ENCODE measurements around the gene OSBPL10. TPM values are rescaled to one million over a fixed set of nuclear protein-coding genes. Genes with fewer than 3 reads are reported as not detected.
"Not testable (repeated sequence)": the region's sequence is repeated elsewhere in the genome, so short reads cannot be mapped to it uniquely, and the experiment has no call there.

Gene OSBPL10
- total RNA-seq, 2 experiments from 2014 or later = 0.26 to 2.3 TPM

DNA sequence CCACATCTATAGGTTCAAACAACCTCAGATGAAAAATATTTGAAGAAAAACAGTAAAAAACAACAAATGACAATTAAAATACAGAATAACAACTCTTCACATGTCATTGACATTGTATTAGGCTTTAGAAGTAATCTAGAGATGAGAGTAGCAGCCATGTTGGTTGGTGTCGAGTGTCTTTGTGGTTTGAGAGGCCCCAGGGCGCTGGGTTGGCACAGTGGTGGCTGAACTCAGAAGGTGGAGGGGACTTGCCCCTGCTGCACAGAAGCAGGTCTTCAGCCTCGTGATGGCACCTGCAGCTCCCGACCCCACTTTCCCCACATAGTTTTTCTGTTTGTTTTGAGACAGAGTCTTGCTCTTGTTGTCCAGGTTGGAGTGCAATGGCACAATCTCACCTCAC is 187.2 kb downstream of the OSBPL10 start:
- Mint-ChIP-seq H3K27me3 (peaks cover 5% of the 10 kb centered on the region), H3K4me1 (no peaks in the 10 kb centered on the region), H3K27ac (no peak overlapping the region), H3K36me3 (no peaks in the 10 kb centered on the region), H3K4me3 (no peak overlapping the region), H3K9me3 (ENCODE audit: low read depth) (no peaks in the 10 kb centered on the region)
- DNase-seq (no peak), ATAC-seq (no peak)
- CTCF ChIA-PET = no interaction called here

DNA sequence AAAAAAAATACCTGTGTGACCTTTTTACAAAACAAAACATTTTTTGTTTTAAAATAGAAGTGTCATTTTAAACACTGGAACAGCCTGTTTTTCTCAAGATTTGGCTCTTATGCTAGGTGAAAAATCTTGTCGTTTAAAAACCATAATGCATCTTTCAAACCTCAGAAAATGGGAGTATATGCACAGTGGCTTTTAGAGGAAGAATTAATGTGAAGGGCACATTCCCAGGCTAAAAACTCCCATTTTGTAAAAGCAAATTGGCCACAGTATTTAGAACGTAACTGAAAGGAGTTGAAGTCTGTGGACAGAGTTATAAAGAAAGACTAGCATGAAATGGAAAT is 190.0 kb downstream of the OSBPL10 start:
- Mint-ChIP-seq H3K27me3 (peaks cover 8% of the 10 kb centered on the region), H3K4me1 (no peaks in the 10 kb centered on the region), H3K27ac (no peak overlapping the region), H3K9me3 (ENCODE audit: low read depth) (no peaks in the 10 kb centered on the region), H3K4me3 (no peak overlapping the region), H3K36me3 (no peaks in the 10 kb centered on the region)
- no peak for DNase-seq
- CTCF ChIA-PET = no interaction called here
- no peak for ATAC-seq

DNA sequence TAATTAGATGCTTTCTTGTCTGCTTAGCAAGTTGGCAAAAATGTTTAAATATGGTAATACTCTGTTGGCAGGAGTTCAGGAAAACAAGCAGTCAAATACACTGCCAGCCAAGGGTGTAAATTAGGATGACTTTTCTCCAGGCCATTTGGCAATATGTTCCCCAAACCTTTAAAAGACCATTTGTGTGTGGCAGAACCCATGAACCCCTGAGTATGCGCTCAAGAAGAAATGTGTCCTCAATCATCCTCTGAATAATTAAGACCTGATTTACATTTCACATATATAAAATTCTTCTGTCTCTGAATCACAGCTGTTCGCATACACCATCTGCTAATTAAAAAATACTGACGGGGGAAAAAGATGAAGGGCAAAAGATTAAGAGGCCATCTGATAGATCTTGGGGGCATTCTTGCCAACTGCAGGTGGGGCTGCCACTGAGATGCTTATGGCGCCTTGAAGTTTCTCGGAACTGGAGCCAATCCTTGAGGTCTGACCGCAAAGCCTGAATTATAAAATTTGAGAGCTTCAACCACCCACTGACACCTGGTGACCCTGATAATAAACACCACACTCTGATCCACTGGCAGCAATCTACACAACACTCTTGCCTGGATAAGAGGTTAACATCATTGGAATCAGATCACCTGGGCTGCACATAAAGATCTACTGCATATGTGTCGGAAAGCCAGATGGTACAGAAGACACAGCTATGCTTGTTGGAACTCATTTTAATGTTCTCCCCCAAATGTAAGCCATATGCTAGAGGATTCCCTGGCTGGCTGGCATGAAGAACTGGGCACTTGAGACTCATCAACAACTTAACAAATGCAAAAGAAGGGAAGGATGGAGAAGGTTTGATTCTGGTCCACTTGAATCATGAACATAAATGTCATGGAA is 190.6 kb downstream of the OSBPL10 start:
- H3K36me3 Mint-ChIP-seq = no peaks in the 10 kb centered on the region

DNA sequence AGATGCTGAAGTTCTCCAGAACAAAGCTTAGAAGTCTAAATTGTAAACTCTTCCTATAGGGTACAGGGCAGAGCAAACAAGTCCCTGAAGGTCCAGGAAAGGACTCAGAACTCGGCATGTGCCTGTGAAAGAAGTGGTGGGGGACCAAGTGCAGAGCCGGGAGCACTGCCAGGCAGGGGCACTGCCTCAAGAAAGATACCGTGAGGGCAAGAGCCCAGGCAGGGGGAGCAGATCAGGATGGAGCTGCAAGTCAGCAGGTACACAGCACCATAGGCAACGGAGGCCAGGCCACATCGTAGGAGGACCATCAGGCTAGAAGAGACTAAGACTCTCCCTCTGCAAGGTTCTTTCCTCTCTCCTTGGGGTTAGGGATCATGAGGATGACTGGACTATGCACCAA is 191.6 kb downstream of the OSBPL10 start:
- no peak overlapping the region for H3K27ac Mint-ChIP-seq
- no peaks in the 10 kb centered on the region for H3K9me3 Mint-ChIP-seq (ENCODE audit: low read depth)
- no peak overlapping the region for H3K4me3 Mint-ChIP-seq
- no peaks in the 10 kb centered on the region for H3K36me3 Mint-ChIP-seq
- H3K4me1 Mint-ChIP-seq = no peaks in the 10 kb centered on the region
- no peak for DNase-seq
- CTCF ChIA-PET = no interaction called here
- ATAC-seq = no peak
- H3K27me3 Mint-ChIP-seq = peaks cover 8% of the 10 kb centered on the region

More for the DNA sequence above, 190.6 kb downstream of the OSBPL10 start:
- peaks cover 8% of the 10 kb centered on the region for H3K27me3 Mint-ChIP-seq
- H3K9me3 Mint-ChIP-seq (ENCODE audit: low read depth) = no peaks in the 10 kb centered on the region
- no peaks in the 10 kb centered on the region for H3K4me1 Mint-ChIP-seq
- no peak overlapping the region for H3K4me3 Mint-ChIP-seq
- CTCF ChIA-PET = no interaction called here
- ATAC-seq = no peak
- no peak overlapping the region for H3K27ac Mint-ChIP-seq
- DNase-seq = no peak

DNA sequence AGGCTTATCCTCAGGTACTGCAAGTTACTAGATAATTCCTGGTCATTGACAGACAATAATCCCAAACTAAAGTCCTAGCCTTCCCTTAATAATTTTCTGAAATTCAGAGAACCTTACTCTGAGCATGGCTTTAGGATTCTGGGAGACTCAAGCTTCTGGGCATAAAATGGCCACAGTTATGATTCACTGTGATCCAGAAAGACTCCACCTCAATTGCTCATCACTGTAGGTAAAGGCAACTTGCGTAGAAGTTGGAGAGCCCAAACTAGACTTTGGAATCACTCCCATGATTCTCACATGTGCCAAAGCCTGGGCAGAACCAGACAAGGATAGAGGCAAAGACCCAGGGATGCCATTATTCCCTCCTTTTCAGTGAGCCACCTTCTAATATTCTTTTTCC is 195.3 kb downstream of the OSBPL10 start:
- no peak overlapping the region for H3K27ac Mint-ChIP-seq
- H3K27me3 Mint-ChIP-seq = peaks cover 20% of the 10 kb centered on the region
- H3K4me1 Mint-ChIP-seq = no peaks in the 10 kb centered on the region
- no peak for ATAC-seq
- no peak for DNase-seq
- CTCF ChIA-PET = interaction anchor here (0.6 kb wide), 1 partner anchor 39 kb away, joined by 3 read pairs; no protein-coding TSS in a partner anchor
- H3K4me3 Mint-ChIP-seq = no peak overlapping the region
- no peaks in the 10 kb centered on the region for H3K36me3 Mint-ChIP-seq
- H3K9me3 Mint-ChIP-seq (ENCODE audit: low read depth) = no peaks in the 10 kb centered on the region

DNA sequence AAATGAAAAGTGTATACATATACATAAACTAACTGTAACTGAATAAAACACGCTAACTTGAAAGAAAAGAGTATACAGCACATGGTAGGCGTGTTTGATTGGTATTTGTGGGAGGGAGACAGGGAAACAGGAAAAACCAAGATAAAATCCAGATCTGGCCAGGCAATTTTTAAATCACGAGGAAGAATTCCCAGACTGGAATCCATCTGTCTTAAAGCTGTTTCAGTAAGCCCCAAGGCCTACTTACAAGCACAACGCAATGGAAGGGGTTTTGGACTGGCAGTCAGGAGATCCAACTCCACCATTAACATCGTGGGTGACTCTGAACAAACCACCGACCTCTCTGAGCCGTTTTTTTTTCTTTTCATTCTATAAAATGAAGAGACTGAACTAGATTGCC is 195.8 kb downstream of the OSBPL10 start:
- CTCF ChIA-PET = no interaction called here
- Mint-ChIP-seq H3K27me3 (peaks cover 23% of the 10 kb centered on the region), H3K4me3 (no peak overlapping the region), H3K9me3 (ENCODE audit: low read depth) (no peaks in the 10 kb centered on the region), H3K4me1 (no peaks in the 10 kb centered on the region), H3K27ac (no peak overlapping the region), H3K36me3 (no peaks in the 10 kb centered on the region)
- DNase-seq (no peak), ATAC-seq (no peak)

DNA sequence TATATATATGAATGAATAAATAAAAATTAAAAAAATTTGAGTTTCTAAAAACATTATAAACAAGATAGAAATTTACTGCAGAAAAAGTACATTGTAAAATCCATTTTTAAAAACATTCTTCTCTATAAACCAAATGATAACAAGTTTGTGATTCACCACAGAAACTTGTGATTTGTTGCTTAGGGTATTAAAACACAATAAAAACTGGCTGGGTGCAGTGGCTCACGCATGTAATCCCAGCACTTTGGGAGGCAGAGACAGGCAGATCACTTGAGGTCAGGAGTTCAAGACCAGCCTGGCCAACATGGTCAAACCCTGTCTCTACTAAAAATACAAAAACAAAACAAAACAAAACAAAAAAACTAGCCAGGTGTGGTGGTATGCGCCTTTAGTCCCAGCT is 197.2 kb downstream of the OSBPL10 start:
- peaks cover 29% of the 10 kb centered on the region for H3K27me3 Mint-ChIP-seq
- ATAC-seq; CTCF ChIA-PET; H3K36me3 Mint-ChIP-seq; H3K9me3 Mint-ChIP-seq (ENCODE audit: low read depth); H3K4me1 Mint-ChIP-seq; H3K4me3 Mint-ChIP-seq; H3K27ac Mint-ChIP-seq; DNase-seq: not testable (repeated sequence)

DNA sequence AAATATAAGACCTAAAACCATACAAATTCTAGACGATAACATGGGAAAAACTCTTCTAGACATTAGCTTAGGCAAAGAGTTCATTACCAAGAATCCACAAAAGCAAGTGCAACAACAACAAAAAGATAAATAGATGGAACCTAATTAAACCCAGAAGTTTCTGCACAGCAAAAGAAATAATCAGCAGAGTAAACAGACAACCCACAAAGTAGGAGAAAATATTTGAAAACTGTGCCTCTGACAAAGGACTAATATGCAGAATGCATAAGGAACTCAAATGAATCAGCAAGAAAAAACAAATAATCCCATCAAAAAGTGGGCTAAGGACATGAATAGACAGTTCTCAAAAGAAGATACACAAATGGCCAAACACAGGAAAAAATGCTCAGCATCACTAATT is 198.8 kb downstream of the OSBPL10 start:
- H3K27me3 Mint-ChIP-seq = peaks cover 29% of the 10 kb centered on the region
- H3K36me3 Mint-ChIP-seq; DNase-seq; H3K27ac Mint-ChIP-seq; ATAC-seq; CTCF ChIA-PET; H3K9me3 Mint-ChIP-seq (ENCODE audit: low read depth); H3K4me3 Mint-ChIP-seq; H3K4me1 Mint-ChIP-seq: not testable (repeated sequence)

DNA sequence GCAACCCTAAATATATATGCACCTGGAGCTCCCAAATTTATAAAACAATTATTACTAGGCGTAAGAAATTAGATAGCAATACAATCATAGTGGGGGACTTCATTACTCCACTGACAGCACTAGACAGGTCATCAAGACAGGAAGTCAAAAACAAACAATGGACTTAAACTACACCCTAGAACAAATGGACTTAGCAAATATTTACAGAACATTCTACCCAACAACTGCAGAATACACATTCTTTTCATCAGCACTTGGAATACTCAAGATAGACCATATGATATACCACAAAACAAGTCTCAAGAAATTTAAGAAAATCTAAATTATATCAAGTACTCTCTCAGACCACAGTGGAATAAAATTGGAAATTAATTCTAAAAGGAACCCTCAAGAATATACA is 201.5 kb downstream of the OSBPL10 start:
- DNase-seq (no peak), ATAC-seq (no peak)
- Mint-ChIP-seq H3K27me3 (peaks cover 26% of the 10 kb centered on the region), H3K4me1 (no peaks in the 10 kb centered on the region), H3K36me3 (peaks cover 7% of the 10 kb centered on the region), H3K27ac (no peak overlapping the region), H3K4me3 (no peak overlapping the region), H3K9me3 (ENCODE audit: low read depth) (no peaks in the 10 kb centered on the region)
- CTCF ChIA-PET = no interaction called here

DNA sequence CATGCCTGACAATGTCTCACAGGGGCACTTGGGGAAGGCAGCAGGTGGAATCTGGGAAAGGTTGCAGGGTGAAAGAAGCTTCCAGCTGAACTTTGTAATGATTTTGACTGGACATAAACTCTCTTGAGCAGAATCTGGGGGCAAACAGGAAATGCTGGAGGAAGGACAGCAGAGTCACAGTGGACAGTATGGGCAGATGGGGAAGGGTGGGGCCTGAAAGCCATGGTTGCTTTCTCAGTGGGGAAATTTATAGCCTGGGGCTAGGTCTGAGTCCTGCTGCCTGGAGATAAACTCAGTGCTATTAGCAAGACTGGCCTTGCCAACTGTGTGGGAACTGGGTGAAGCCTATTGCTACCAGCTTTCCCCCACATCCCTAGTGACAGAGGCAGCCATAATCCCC is 203.2 kb downstream of the OSBPL10 start:
- DNase-seq (no peak), ATAC-seq (no peak)
- no peak overlapping the region for H3K4me3 Mint-ChIP-seq
- no peaks in the 10 kb centered on the region for H3K4me1 Mint-ChIP-seq
- no peak overlapping the region for H3K27ac Mint-ChIP-seq
- CTCF ChIA-PET = interaction anchor here (1.1 kb wide), 1 partner anchor 9 kb away, joined by 3 read pairs; no protein-coding TSS in a partner anchor
- H3K9me3 Mint-ChIP-seq (ENCODE audit: low read depth) = no peaks in the 10 kb centered on the region
- peaks cover 7% of the 10 kb centered on the region for H3K36me3 Mint-ChIP-seq
- H3K27me3 Mint-ChIP-seq = peaks cover 26% of the 10 kb centered on the region

DNA sequence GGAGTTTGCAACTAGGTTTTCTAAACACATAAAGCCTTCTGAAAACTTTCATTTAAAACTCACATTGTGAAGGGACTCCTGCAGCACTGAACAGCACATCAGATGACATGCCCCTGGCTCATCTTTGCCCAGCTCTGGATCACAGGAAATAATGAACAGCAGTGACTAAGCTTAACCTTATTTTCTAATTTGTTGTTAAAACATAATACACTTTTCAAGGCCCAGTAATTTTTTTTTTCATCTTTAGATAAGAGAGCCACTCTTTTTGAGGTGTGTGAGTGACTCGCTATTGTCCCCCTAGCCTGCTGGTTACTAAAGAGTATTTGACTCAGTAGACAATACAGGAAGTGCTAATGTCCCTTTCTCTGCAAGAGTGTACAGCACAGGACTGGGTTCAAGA is 204.0 kb downstream of the OSBPL10 start:
- DNase-seq = no peak
- H3K27ac Mint-ChIP-seq = no peak overlapping the region
- H3K4me3 Mint-ChIP-seq = no peak overlapping the region
- H3K27me3 Mint-ChIP-seq = peaks cover 23% of the 10 kb centered on the region
- peaks cover 7% of the 10 kb centered on the region for H3K36me3 Mint-ChIP-seq
- H3K9me3 Mint-ChIP-seq (ENCODE audit: low read depth) = no peaks in the 10 kb centered on the region
- CTCF ChIA-PET = no interaction called here
- no peaks in the 10 kb centered on the region for H3K4me1 Mint-ChIP-seq
- ATAC-seq = no peak

DNA sequence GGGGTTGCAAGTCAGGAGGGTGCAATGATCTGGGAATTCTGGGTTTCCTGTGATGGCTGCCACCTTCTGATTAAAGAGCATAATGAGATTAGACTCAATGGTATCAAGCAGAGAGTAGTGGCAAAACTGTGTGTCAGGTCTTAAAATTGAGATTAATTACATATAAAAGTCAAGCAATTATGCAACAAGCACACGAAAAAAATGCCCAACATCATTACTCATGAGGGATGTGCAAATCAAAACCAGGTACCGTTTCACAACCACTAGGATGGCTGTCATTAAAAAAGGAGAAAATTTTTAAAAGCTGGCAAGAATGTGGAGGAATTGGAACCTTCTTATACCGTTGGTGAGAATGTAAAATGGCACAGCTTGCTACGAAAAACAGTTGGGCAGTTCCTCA is 205.0 kb downstream of the OSBPL10 start:
- H3K9me3 Mint-ChIP-seq (ENCODE audit: low read depth) = no peaks in the 10 kb centered on the region
- H3K36me3 Mint-ChIP-seq = peaks cover 7% of the 10 kb centered on the region
- no peak overlapping the region for H3K4me3 Mint-ChIP-seq
- no peak for ATAC-seq
- CTCF ChIA-PET = no interaction called here
- H3K27me3 Mint-ChIP-seq = peaks cover 15% of the 10 kb centered on the region
- DNase-seq = no peak
- no peak overlapping the region for H3K27ac Mint-ChIP-seq
- H3K4me1 Mint-ChIP-seq = peaks cover 4% of the 10 kb centered on the region

DNA sequence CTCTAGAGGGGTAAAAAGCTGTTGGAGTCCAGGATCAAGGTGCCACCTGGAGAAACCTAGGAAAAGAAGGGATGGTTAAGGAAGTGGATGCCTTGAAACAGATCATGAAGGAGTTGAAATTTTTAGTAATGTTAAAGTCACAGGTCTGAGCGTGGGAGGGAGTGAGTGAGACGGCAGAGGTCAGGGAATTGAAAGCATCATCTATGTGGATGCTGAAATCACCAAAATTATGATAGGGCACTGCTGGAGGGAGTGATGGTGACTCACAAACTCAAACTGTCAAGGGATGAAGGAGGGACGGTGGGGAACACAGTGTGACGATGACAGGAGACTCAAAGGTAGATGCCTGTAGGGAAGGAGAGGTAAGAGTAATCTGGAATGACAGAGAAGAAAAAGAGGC is 205.7 kb downstream of the OSBPL10 start:
- ATAC-seq = no peak
- no peak for DNase-seq
- Mint-ChIP-seq H3K4me3 (no peak overlapping the region), H3K4me1 (peaks cover 4% of the 10 kb centered on the region), H3K27ac (no peak overlapping the region), H3K36me3 (peaks cover 7% of the 10 kb centered on the region), H3K9me3 (ENCODE audit: low read depth) (no peaks in the 10 kb centered on the region), H3K27me3 (peaks cover 10% of the 10 kb centered on the region)
- CTCF ChIA-PET = no interaction called here

DNA sequence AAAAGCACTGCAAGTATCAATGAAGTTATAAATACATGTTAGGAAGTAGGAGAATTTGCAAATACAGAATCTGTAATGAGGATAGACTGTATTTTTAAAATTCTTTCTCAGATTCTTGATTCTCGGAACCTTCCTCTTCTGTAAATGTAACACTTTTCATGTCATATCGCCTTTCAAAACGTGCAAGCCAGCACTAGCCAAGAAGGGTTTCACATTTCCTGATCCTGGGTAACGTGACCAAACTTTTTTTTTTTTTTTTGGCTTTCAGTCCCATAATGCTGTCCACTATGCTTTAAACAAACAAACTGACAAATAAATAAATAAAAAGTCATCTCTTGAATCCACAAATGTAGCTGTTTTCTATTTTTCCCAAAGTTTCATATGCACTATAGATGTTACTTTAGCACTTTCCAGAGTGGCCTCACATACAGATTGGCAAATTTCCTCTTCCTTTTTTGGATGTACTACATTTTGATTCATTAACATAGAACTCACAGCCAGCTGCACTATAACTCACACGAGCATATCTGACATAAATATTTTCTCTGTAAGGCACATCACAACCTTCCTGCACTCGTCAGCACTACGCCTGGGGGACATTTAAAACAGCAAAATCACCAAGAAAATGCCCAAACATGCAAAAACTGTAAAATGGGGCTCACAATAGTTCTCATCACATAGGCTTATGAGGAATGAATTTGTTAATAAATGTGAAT is 208.1 kb downstream of the OSBPL10 start:
- DNase-seq (no peak), ATAC-seq (no peak)
- CTCF ChIA-PET = no interaction called here
- Mint-ChIP-seq H3K4me1 (peaks cover 6% of the 10 kb centered on the region), H3K4me3 (no peak overlapping the region), H3K36me3 (peaks cover 4% of the 10 kb centered on the region), H3K9me3 (ENCODE audit: low read depth) (no peaks in the 10 kb centered on the region), H3K27me3 (no peaks in the 10 kb centered on the region), H3K27ac (no peak overlapping the region)
